Fibroblast of skin of left biceps (primary cell): Measurements from ENCODE around the gene PLEKHM1.

Source experiments
- DNase-seq, 2 experiments: peaks; one replicate each; pipeline ENCODE4 v3.0.0-alpha.2; 2013; ENCODE audit warnings: low read depth in 2 of 2

The PLEKHM1 gene

GRCh38 chr17:45398800-45399199 lies 91.7 kb downstream of the PLEKHM1 start:
- DNase-seq = no peak

- DNase-seq = no peak
Measured at GRCh38 chr17:45397796-45398195, 92.7 kb downstream of the PLEKHM1 start.

- DNase-seq = no peak
Measured at GRCh38 chr17:45396496-45397205, 93.9 kb downstream of the PLEKHM1 start.

- no peak for DNase-seq
Measured at GRCh38 chr17:45395569-45396415, 94.7 kb downstream of the PLEKHM1 start.

GRCh38 chr17:45394913-45395568 lies 95.5 kb downstream of the PLEKHM1 start:
- DNase-seq = peak; percentile 73 to 78

- DNase-seq = no peak
Measured at GRCh38 chr17:45394564-45394912, 96.0 kb downstream of the PLEKHM1 start.

- no peak for DNase-seq
Measured at GRCh38 chr17:45394091-45394490, 96.4 kb downstream of the PLEKHM1 start.

GRCh38 chr17:45393411-45393810 lies 97.1 kb downstream of the PLEKHM1 start:
- DNase-seq = no peak

- no peak for DNase-seq
Measured at GRCh38 chr17:45391918-45392317, 98.6 kb downstream of the PLEKHM1 start.

GRCh38 chr17:45391291-45391690 lies 99.2 kb downstream of the PLEKHM1 start:
- no peak for DNase-seq

GRCh38 chr17:45389354-45389753 lies 101.2 kb downstream of the PLEKHM1 start:
- no peak for DNase-seq

- no peak for DNase-seq
Measured at GRCh38 chr17:45388604-45389325, 101.8 kb downstream of the PLEKHM1 start.

- DNase-seq = no peak
Measured at GRCh38 chr17:45387739-45388138, 102.8 kb downstream of the PLEKHM1 start.

- DNase-seq = no peak
Measured at GRCh38 chr17:45386178-45386577, 104.3 kb downstream of the PLEKHM1 start.
